BLaER1 (cell line): ENCODE data around the gene CDH4.

Experiments used
- H3K27ac ChIP-seq: shearing (Covaris generic); formaldehyde crosslinking; 2 replicates; pipeline ENCODE4 v1.8.1; 2022
- H3K27me3 ChIP-seq: shearing (Covaris generic); formaldehyde crosslinking; 2 replicates; pipeline ENCODE4 v1.8.1; 2022
- H3K36me3 ChIP-seq: shearing (Covaris generic); formaldehyde crosslinking; 2 replicates; pipeline ENCODE4 v1.8.1; 2022
- H3K4me1 ChIP-seq: shearing (Covaris generic); formaldehyde crosslinking; 2 replicates; pipeline ENCODE4 v1.8.1; 2022
- H3K4me2 ChIP-seq: shearing (Covaris generic); formaldehyde crosslinking; 2 replicates; pipeline ENCODE4 v1.8.1; 2022
- H3K4me3 ChIP-seq: shearing (Covaris generic); formaldehyde crosslinking; 2 replicates; pipeline ENCODE4 v1.8.1; 2022
- H3K9ac ChIP-seq: shearing (Covaris generic); formaldehyde crosslinking; 2 replicates; pipeline ENCODE4 v1.8.1; 2022
- H3K9me3 ChIP-seq: shearing (Covaris generic); formaldehyde crosslinking; 2 replicates; pipeline ENCODE4 v1.8.1; 2022
- H4K20me1 ChIP-seq: shearing (Covaris generic); formaldehyde crosslinking; 2 replicates; pipeline ENCODE4 v1.8.1; 2022
- Cebpa-rat ChIP-seq: shearing (Covaris generic); IDR thresholded peaks from 2 replicates; pipeline ENCODE4 v1.8.1; 2022

CDH4 gene

GRCh38 chr20:61601361-61601760 is 349.3 kb downstream of the CDH4 start:
- no peak overlapping the region for H3K27ac ChIP-seq
- no peak for TF ChIP-seq Cebpa-rat
- 0 out of 2 replicates have a peak, but pooled peaks cover 2% of the 10 kb centered on the region for H3K36me3 ChIP-seq
- H4K20me1 ChIP-seq = no peaks in the 10 kb centered on the region
- H3K4me2 ChIP-seq = no peak overlapping the region
- H3K9ac ChIP-seq = no peak overlapping the region
- H3K27me3 ChIP-seq = no peaks in the 10 kb centered on the region
- H3K4me3 ChIP-seq = no peak overlapping the region
- H3K4me1 ChIP-seq = peaks cover 31% of the 10 kb centered on the region
- H3K9me3 ChIP-seq = peaks cover 24% of the 10 kb centered on the region

- H3K27me3 ChIP-seq = no peaks in the 10 kb centered on the region
- H3K4me2 ChIP-seq = no peak overlapping the region
- no peak for TF ChIP-seq Cebpa-rat
Measured at GRCh38 chr20:61601853-61602252, 349.8 kb downstream of the CDH4 start.

GRCh38 chr20:61603715-61604114 is 351.7 kb downstream of the CDH4 start:
- no peak for TF ChIP-seq Cebpa-rat
- H3K9ac ChIP-seq = no peak overlapping the region
- H3K4me1 ChIP-seq = peaks cover 15% of the 10 kb centered on the region

More at GRCh38 chr20:61601853-61602252, 349.8 kb downstream of the CDH4 start:
- Histone ChIP-seq H3K36me3 (no peaks in the 10 kb centered on the region), H3K27ac (no peak overlapping the region), H4K20me1 (0 out of 2 replicates have a peak, but pooled peaks cover 4% of the 10 kb centered on the region), H3K9ac (no peak overlapping the region), H3K4me1 (peaks cover 28% of the 10 kb centered on the region), H3K4me3 (no peak overlapping the region), H3K9me3 (peaks cover 19% of the 10 kb centered on the region)

GRCh38 chr20:61604549-61604948 is 352.5 kb downstream of the CDH4 start:
- Histone ChIP-seq H3K9me3 (peaks cover 17% of the 10 kb centered on the region), H3K4me2 (no peak overlapping the region), H3K27ac (no peak overlapping the region), H3K9ac (no peak overlapping the region), H3K4me1 (peaks cover 8% of the 10 kb centered on the region), H3K4me3 (no peak overlapping the region), H4K20me1 (0 out of 2 replicates have a peak, but pooled peaks cover 4% of the 10 kb centered on the region), H3K36me3 (no peaks in the 10 kb centered on the region), H3K27me3 (no peaks in the 10 kb centered on the region)
- TF ChIP-seq Cebpa-rat = no peak

More at GRCh38 chr20:61603715-61604114, 351.7 kb downstream of the CDH4 start:
- H4K20me1 ChIP-seq = 0 out of 2 replicates have a peak, but pooled peaks cover 4% of the 10 kb centered on the region
- peaks cover 17% of the 10 kb centered on the region for H3K9me3 ChIP-seq
- no peak overlapping the region for H3K4me2 ChIP-seq
- H3K27me3 ChIP-seq = no peaks in the 10 kb centered on the region
- H3K27ac ChIP-seq = no peak overlapping the region
- no peaks in the 10 kb centered on the region for H3K36me3 ChIP-seq
- no peak overlapping the region for H3K4me3 ChIP-seq

- no peaks in the 10 kb centered on the region for H3K36me3 ChIP-seq
- peaks cover under 1% of the 10 kb centered on the region; the same call in 1 of the 2 replicates for H3K4me1 ChIP-seq
- peaks cover 17% of the 10 kb centered on the region for H3K9me3 ChIP-seq
- H3K27me3 ChIP-seq = no peaks in the 10 kb centered on the region
- H3K4me2 ChIP-seq = no peak overlapping the region
- H3K27ac ChIP-seq = no peak overlapping the region
- H4K20me1 ChIP-seq = 0 out of 2 replicates have a peak, but pooled peaks cover 4% of the 10 kb centered on the region
- no peak overlapping the region for H3K4me3 ChIP-seq
- H3K9ac ChIP-seq = no peak overlapping the region
- TF ChIP-seq Cebpa-rat = no peak
Measured at GRCh38 chr20:61605283-61605682, 353.2 kb downstream of the CDH4 start.

GRCh38 chr20:61605862-61606557 is 353.9 kb downstream of the CDH4 start:
- Histone ChIP-seq H3K27ac (no peak overlapping the region), H3K27me3 (no peaks in the 10 kb centered on the region), H3K4me1 (no peaks in the 10 kb centered on the region), H3K9ac (no peak overlapping the region), H3K4me2 (no peak overlapping the region), H3K9me3 (peaks cover 17% of the 10 kb centered on the region), H3K36me3 (no peaks in the 10 kb centered on the region), H4K20me1 (0 out of 2 replicates have a peak, but pooled peaks cover 4% of the 10 kb centered on the region), H3K4me3 (no peak overlapping the region)
- no peak for TF ChIP-seq Cebpa-rat

- H3K4me3 ChIP-seq = no peak overlapping the region
- peaks cover 15% of the 10 kb centered on the region for H3K9me3 ChIP-seq
- H3K27me3 ChIP-seq = no peaks in the 10 kb centered on the region
- no peaks in the 10 kb centered on the region for H3K4me1 ChIP-seq
- no peak for TF ChIP-seq Cebpa-rat
- no peak overlapping the region for H3K9ac ChIP-seq
- no peak overlapping the region for H3K4me2 ChIP-seq
- no peak overlapping the region for H3K27ac ChIP-seq
- no peaks in the 10 kb centered on the region for H3K36me3 ChIP-seq
- 0 out of 2 replicates have a peak, but pooled peaks cover 4% of the 10 kb centered on the region for H4K20me1 ChIP-seq
Measured at GRCh38 chr20:61608275-61609085, 356.4 kb downstream of the CDH4 start.

GRCh38 chr20:61609461-61609860 is 357.4 kb downstream of the CDH4 start:
- Histone ChIP-seq H3K4me1 (no peaks in the 10 kb centered on the region), H4K20me1 (0 out of 2 replicates have a peak, but pooled peaks cover 4% of the 10 kb centered on the region), H3K27me3 (no peaks in the 10 kb centered on the region), H3K9me3 (peaks cover 7% of the 10 kb centered on the region; the same call in 1 of the 2 replicates), H3K27ac (no peak overlapping the region), H3K36me3 (no peaks in the 10 kb centered on the region), H3K9ac (no peak overlapping the region), H3K4me3 (no peak overlapping the region), H3K4me2 (no peak overlapping the region)
- no peak for TF ChIP-seq Cebpa-rat

GRCh38 chr20:61611401-61612180 is 359.5 kb downstream of the CDH4 start:
- TF ChIP-seq Cebpa-rat = no peak
- no peaks in the 10 kb centered on the region for H3K27me3 ChIP-seq
- no peak overlapping the region for H3K27ac ChIP-seq
- 0 out of 2 replicates have a peak, but pooled peaks cover 2% of the 10 kb centered on the region for H4K20me1 ChIP-seq
- no peaks in the 10 kb centered on the region for H3K36me3 ChIP-seq
- H3K4me2 ChIP-seq = no peak overlapping the region
- peaks cover 15% of the 10 kb centered on the region for H3K4me1 ChIP-seq
- H3K4me3 ChIP-seq = no peak overlapping the region
- H3K9me3 ChIP-seq = peaks cover 7% of the 10 kb centered on the region; the same call in 1 of the 2 replicates
- no peak overlapping the region for H3K9ac ChIP-seq
